IPS-NIHi11 (cell line): ENCODE results near the gene DAGLA.
"Not testable (repeated sequence)": the region's sequence is repeated elsewhere in the genome, so short reads cannot be mapped to it uniquely, and the experiment has no call there.

Source experiments
- DNase-seq: peaks from one replicate; pipeline ENCODE4 v3.0.0; 2012; ENCODE audit warnings: mixed read lengths, low spot score

The DAGLA gene

GRCh38 chr11:61679893-61680621 is at the start of gene DAGLA:
DAGLA (plus strand) TSS chr11:61680391; CDS start chr11:61720156, 39,765 bp downstream.
- DNase-seq, result peak; percentile 94

DNA sequence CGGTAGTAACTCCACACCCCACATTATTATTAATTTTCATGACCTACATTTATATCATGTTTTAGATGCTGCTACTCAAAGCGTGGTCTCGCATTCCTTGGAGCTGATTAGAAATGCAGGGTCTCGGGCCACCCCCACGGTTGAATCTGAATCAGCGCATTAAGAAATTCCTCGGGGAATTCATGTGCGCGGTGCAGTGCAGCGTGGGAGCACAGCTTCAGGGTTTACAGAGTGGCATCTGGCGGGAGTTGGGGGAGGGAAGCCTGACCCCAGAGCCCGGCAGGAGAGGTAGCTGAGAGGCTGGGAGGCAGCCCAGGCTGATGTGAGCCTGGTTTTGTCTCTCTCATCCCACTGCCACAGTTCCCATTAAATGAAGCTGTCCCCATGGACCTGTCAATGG is 48.1 kb upstream of the DAGLA start:
- no peak for DNase-seq

GRCh38 chr11:61635304-61635703 is 44.9 kb upstream of the DAGLA start:
- no peak for DNase-seq

DNA sequence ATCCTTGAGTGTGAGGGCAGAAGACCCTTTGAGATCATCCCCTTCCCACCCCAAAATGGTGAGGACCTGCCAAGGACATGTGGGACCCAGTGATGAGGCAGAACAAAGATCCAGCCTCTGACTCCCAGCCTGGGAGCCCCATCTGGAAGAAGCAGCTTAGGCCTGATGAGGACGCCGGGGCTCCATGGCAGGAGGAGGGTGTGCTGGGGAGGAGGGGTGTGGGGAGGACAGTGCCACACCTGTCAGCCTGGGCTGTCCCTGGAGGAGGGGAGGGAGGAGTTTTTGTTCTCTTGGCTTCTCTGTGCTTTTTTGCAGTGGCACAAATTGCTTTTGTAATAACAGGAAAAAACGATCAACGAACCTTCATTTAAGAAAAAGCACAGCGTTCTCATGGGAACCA is 44.4 kb upstream of the DAGLA start:
- DNase-seq, result no peak

DNA sequence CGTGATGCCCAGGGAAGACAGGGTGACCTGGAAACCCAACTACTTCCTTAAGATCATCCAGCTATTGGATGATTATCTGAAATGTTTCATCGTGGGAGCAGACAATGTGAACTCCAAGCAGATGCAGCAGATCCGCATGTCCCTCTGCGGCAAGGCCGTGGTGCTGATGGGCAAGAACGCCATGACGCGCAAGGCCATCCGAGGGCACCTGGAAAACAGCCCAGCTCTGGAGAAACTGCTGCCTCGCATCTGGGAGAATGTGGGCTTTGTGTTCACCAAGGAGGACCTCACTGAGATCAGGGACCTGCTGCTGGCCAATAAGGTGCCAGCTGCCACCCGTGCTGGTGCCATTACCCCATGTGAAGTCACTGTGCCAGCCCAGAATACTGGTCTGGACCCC is 43.5 kb upstream of the DAGLA start:
- no peak for DNase-seq

- no peak for DNase-seq
Observed at GRCh38 chr11:61637277-61637676, 42.9 kb upstream of the DAGLA start.

- DNase-seq, result no peak
Observed at GRCh38 chr11:61639816-61640443, 40.3 kb upstream of the DAGLA start.

DNA sequence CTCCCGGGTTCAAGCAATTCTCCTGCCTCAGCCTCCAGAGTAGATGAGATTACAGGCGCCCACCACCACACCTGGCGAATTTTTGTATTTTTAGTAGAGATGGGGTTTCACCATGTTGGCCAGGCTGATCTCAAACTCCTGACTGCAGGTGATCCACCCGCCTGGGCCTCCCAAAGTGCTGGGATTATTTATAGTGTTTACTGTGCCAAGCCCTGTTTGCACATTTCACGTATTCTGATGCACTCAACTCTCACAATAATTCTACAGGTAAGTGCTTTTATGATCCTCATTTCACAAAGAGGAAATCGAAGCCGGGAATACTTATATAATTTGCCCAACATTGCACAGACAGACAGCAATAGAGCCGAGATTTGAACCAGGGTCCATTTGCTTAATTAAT is 38.0 kb upstream of the DAGLA start:
- no peak for DNase-seq

GRCh38 chr11:61645179-61645868 is 34.9 kb upstream of the DAGLA start:
- no peak for DNase-seq

- no peak for DNase-seq
Observed at GRCh38 chr11:61647529-61647928, 32.7 kb upstream of the DAGLA start.

GRCh38 chr11:61650781-61651571 is 29.2 kb upstream of the DAGLA start:
- peak; percentile 76 for DNase-seq

- no peak for DNase-seq
Observed at GRCh38 chr11:61652135-61652534, 28.1 kb upstream of the DAGLA start.

DNA sequence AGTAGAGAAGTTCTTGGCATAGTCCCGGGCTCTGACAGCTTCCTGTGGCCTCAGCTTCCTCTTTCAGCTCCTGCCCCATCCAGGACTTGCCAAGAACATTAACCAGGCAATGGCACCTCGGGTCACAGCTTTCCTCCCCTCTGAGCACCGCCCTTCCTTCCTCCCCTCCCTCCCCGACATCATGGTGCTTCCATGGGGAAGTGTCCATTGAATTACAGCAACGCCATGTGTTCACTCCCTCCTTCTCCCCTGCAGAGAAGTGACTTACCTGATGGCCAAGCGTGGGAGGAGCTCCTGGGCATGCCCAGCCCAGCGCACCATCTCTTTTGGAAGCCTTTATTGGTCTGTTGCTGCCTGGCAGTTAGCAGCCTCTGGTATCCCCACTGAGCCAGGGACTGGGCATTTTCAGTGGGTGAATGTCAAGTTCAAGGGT is 25.8 kb upstream of the DAGLA start:
- peak; percentile 38 for DNase-seq

GRCh38 chr11:61655266-61656159 is 24.7 kb upstream of the DAGLA start:
- not testable (repeated sequence) for DNase-seq

DNA sequence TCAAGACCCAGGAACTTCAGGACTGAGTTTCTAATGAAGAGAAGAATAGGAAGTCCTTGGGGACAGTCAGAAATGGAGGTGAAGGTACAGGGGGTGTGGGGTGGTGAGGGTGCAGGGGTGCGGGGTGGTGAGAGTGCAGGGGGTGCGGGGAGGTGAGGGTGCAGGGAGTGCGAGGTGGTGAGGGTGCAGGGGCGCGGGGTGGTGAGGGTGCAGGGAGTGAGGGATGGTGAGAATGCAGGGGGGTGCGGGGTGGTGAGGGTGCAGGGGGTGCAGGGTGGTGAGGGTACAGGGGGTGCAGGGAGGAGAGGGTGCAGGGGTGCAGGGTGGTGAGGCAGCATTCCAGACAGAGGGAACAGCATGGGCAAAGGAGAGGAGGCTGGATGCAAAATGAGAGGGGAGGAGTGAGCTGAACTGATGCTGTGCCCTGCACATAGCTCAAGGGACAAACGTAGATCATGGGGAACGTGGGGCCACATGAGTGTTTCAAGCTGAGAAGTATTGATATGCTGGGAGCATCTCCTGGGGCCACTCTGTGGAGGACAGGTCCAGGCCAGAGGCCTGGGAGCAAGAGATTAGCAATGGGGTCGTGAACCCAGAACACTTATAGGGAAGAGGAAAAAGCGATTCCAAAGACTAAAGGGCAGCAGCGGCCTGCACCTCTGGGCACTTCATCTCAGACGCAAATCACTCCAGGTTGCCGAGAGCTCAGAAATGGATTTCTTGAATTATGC is 23.7 kb upstream of the DAGLA start:
- DNase-seq, result no peak

DNA sequence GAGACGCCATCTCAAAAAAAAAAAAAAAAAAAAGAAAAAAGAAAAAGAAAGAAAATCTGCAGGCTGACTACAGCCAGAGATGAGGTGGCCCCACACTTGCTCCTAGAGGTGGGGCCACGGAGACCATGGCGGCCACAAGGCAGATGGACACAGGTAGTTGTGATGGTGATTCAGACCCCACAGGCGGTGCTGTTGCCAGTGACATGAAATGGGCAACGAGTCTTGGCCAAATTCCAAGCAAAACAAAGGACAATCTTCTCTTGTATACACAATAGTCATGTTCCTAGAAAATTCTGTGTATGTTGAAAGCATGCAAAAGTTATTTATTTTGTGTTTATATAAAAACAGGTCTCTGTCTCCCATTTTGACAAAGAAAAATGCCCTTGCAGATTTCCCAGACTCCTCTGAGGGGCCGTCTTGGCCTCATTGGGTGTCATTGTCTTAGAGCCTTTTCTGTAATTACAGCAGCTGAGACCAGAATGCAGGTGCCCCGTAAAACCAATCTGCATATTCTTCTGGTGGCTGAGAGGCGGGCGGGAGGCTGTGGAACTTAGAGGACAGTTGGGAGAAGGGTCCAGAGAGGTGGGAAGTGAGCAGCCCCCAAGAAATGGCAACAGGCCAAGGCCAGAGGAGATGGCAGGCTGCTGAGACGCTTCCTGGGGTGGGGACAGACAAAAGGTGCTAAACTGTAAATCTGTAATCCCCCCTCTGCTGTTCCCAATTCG is 22.5 kb upstream of the DAGLA start:
- DNase-seq, result no peak

DNA sequence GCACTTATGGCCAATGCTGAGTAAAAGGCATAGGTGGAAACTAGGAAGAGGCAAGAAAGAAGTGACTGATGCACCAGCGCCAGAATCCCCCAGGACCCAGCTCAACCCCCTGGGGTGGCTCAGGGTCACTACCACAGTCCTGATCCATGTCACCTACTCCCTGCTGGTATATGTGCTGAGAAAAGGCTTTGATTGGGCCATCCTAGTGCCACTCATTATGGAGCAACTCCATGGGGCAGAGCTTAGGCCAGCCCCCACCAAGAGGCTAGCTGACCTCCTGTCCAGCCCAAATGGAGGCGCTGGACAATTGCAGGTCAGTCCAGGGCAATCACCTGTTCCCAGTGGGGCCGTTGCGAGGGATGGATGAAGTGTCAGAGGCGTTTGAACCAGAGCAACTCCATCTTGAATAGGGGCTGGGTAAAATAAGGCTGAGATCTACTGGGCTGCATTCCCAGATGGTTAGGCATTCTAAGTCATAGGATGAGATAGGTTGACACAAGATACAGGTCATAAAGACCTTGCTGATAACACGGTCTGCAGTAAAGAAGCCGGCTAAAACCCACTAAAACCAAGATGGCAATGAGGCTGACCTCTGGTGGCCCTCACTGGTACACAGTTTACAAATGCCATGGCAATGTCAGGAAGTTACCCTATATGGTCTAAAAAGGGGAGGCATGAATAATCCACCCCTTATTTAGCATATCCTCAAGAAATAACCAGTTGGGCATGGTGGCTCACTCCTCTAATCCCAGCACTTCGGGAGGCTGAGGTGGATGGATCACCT is 20.6 kb upstream of the DAGLA start:
- no peak for DNase-seq

GRCh38 chr11:61660997-61661396 is 19.2 kb upstream of the DAGLA start:
- DNase-seq, result not testable (repeated sequence)

DNA sequence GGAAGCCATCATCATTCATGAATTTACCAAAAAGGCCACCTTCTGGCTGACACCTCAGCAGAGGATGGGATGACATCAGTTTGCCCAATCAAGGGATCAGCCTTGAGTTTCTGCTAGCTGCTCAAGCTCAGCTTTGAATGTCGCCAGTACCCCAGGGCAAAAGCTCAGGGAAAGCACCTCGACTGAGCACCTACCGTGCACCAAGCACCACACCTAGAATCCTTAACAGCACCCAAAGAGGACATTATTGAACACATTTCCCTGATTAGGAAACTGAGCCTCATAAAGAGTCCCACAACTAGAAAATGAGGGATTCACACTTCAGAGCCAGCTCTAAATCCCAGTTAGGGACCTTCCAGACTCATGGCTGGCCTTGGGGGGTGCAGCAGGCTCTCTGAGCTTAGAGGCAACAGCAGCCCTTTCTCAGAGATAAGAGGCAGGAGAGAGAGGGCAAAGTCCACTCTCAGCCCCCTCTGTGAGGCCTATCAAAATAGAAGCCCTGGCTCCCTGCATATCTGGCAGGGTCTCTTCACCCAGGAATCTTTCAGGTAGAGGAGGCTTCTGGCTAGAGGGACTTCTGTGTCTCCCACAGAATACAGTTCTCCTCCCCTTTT is 13.4 kb upstream of the DAGLA start:
- DNase-seq, result no peak
